ENCODE data around the gene GPC1.

GRCh38 chr2:240450532-240451107 lies 15.2 kb downstream of the GPC1 start:
- TF ChIP-seq CTCF (conservative IDR thresholded peaks at IDR 0.05 in 1 of 2, IDR thresholded peaks at IDR 0.05 in 1 of 2; ENCODE audit: low read depth in 1 of 2, low read length in 2 of 2) (no peak), EZH2 (IDR thresholded peaks at IDR 0.05; ENCODE audit: low read length, missing control alignments) (no peak)

Data from fibroblast of lung (primary cell).